CD4-positive, alpha-beta memory T cell (primary cell): ENCODE results near the gene PATJ. TPM values are rescaled to one million over a fixed set of nuclear protein-coding genes. Genes with fewer than 3 reads are reported as not detected.
"Not testable (repeated sequence)": the region's sequence is repeated elsewhere in the genome, so short reads cannot be mapped to it uniquely, and the experiment has no call there.

Experiments
- CTCF ChIA-PET: fragments of 350-600 bp; sonication (Branson Sonifier 250); formaldehyde crosslinking; loops from one replicate; lab custom pipeline; 2021; ENCODE audit warnings: inconsistent platforms; ENCODE audit not compliant: partially characterized antibody; lab: Charles Lee
- POLR2A ChIA-PET: fragments of 350-600 bp; sonication (Branson Sonifier 250); formaldehyde crosslinking; loops from one replicate; lab custom pipeline; 2021; ENCODE audit not compliant: partially characterized antibody; lab: Charles Lee
- DNase-seq, 5 donors: peaks; one replicate each; pipeline versions ENCODE4 v3.0.0 to v3.0.0-alpha.2; 2020 to 2022; ENCODE audit warnings: mixed read lengths in 1 of 5
- H3K27ac ChIP-seq: one replicate; pipeline ENCODE4 v1.7.0; 2013; ENCODE audit warnings: low read depth, low read length
- H3K27me3 ChIP-seq: 2 replicates; pipeline ENCODE4 v1.7.0; 2013; ENCODE audit warnings: mild to moderate bottlenecking, low read length, moderate library complexity; ENCODE audit not compliant: insufficient read depth
- H3K36me3 ChIP-seq: 2 replicates; pipeline ENCODE4 v1.7.0; 2013; ENCODE audit warnings: mild to moderate bottlenecking, low read length, moderate library complexity; ENCODE audit not compliant: insufficient read depth
- H3K4me1 ChIP-seq: 2 replicates; pipeline ENCODE4 v1.7.0; 2013; ENCODE audit warnings: mild to moderate bottlenecking, low read length, moderate library complexity; ENCODE audit not compliant: insufficient read depth
- H3K4me3 ChIP-seq, 2 donors: one replicate each; pipeline ENCODE4 v1.7.0; 2013; ENCODE audit warnings: low read length in 2 of 2, mild to moderate bottlenecking in 1 of 2
- H3K9me3 ChIP-seq, 2 donors: one replicate each; pipeline ENCODE4 v1.7.0; 2013; ENCODE audit warnings: low read length in 2 of 2, control low read depth in 1 of 2; ENCODE audit not compliant: control insufficient read depth in 1 of 2
- H3K27ac Mint-ChIP-seq, 7 donors: one replicate each; pipeline ENCODE4 v1.8.0; 2020 to 2021; ENCODE audit warnings: mixed read lengths in 7 of 7, mild to moderate bottlenecking in 6 of 7, inconsistent platforms in 3 of 7, moderate library complexity in 3 of 7
- H3K27me3 Mint-ChIP-seq, 2 donors: one replicate each; pipeline ENCODE4 v1.8.0; 2020 to 2021; ENCODE audit warnings: mixed read lengths in 2 of 2
- H3K36me3 Mint-ChIP-seq, 2 donors: one replicate each; pipeline ENCODE4 v1.8.0; 2020 to 2021; ENCODE audit warnings: mixed read lengths in 2 of 2, inconsistent platforms in 1 of 2, mild to moderate bottlenecking in 1 of 2
- H3K4me1 Mint-ChIP-seq, 4 donors: one replicate each; pipeline ENCODE4 v1.8.0; 2020 to 2021; ENCODE audit warnings: mixed read lengths in 4 of 4, mild to moderate bottlenecking in 1 of 4
- H3K4me3 Mint-ChIP-seq, 8 donors: one replicate each; pipeline ENCODE4 v1.8.0; 2020 to 2021; ENCODE audit warnings: mixed read lengths in 8 of 8, mild to moderate bottlenecking in 7 of 8, moderate library complexity in 6 of 8, inconsistent platforms in 3 of 8
- H3K9me3 Mint-ChIP-seq, 8 donors: one replicate each; pipeline ENCODE4 v1.8.0; 2020 to 2021; ENCODE audit warnings: mixed read lengths in 8 of 8, mild to moderate bottlenecking in 5 of 8, inconsistent platforms in 3 of 8, moderate library complexity in 1 of 8
- intact Hi-C: fragments of 100-400 bp; cut with micrococcal nuclease; formaldehyde crosslinking; loops from one replicate; pipeline ENCODE4 v1.15.1; 2023
- polyA plus RNA-seq, 2 donors: library from polyadenylated mRNA; unstranded; fragments of 300-500 nt; fragmentation: Illumina TruSeq; gene quantifications; one replicate each; pipeline ENCODE4 v1.2.3, GENCODE V29; 2021
- total RNA-seq, 2 experiments: library from RNA; stranded (reverse); gene quantifications; one replicate each; pipeline ENCODE4 v1.2.3, GENCODE V29; 2021

Gene PATJ
- total and polyA plus RNA-seq, 4 experiments from 2014 or later: 10.1 to 49.0 (median 38.0) TPM

- CTCF ChIA-PET: interaction anchor here (1.0 to 1.9 kb wide), 3 partner anchors 8 to 117 kb away, joined by 4 to 6 read pairs (median 4); no protein-coding TSS in a partner anchor
Measured at GRCh38 chr1:61842863-61843514, 100.7 kb downstream of the PATJ start.

GRCh38 chr1:61844006-61844405 is 101.7 kb downstream of the PATJ start:
- H3K36me3 ChIP-seq: peaks cover 6% of the 10 kb centered on the region
- H3K9me3 ChIP-seq: no peaks in the 10 kb centered on the region
- H3K27me3 Mint-ChIP-seq: no peaks in the 10 kb centered on the region
- H3K27ac ChIP-seq: no peak overlapping the region
- no peak overlapping the region for H3K27ac Mint-ChIP-seq
- H3K4me1 ChIP-seq: no peaks in the 10 kb centered on the region
- intact Hi-C loops: no loop called here
- H3K9me3 Mint-ChIP-seq: no peaks in the 10 kb centered on the region
- DNase-seq: no peak
- peaks cover 0 to 8% of the 10 kb centered on the region in 2 donors for H3K36me3 Mint-ChIP-seq
- CTCF ChIA-PET: interaction anchor here (0.8 to 1.9 kb wide), 2 partner anchors 9 to 118 kb away, joined by 3 to 4 read pairs; no protein-coding TSS in a partner anchor
- H3K4me3 ChIP-seq: no peak overlapping the region
- H3K27me3 ChIP-seq: no peaks in the 10 kb centered on the region
- no peak overlapping the region for H3K4me3 Mint-ChIP-seq
- peaks cover 0 to 4% (median 3%) of the 10 kb centered on the region in 4 donors for H3K4me1 Mint-ChIP-seq
- POLR2A ChIA-PET: no interaction called here

More at GRCh38 chr1:61842863-61843514, 100.7 kb downstream of the PATJ start:
- no peaks in the 10 kb centered on the region for H3K9me3 ChIP-seq
- peaks cover 0 to 5% (median 4%) of the 10 kb centered on the region in 4 donors for H3K4me1 Mint-ChIP-seq
- DNase-seq: no peak
- intact Hi-C loops: no loop called here
- no peak overlapping the region for H3K4me3 ChIP-seq
- H3K4me3 Mint-ChIP-seq: no peak overlapping the region
- H3K9me3 Mint-ChIP-seq: no peaks in the 10 kb centered on the region
- peaks cover 6% of the 10 kb centered on the region for H3K36me3 ChIP-seq
- H3K4me1 ChIP-seq: no peaks in the 10 kb centered on the region
- peak overlapping the region in 3 of 7 donors; percentile 9 to 80 (median 51) for H3K27ac Mint-ChIP-seq
- no peaks in the 10 kb centered on the region for H3K27me3 ChIP-seq
- peaks cover 5 to 11% of the 10 kb centered on the region in 2 donors for H3K36me3 Mint-ChIP-seq
- H3K27me3 Mint-ChIP-seq: no peaks in the 10 kb centered on the region
- POLR2A ChIA-PET: no interaction called here
- no peak overlapping the region for H3K27ac ChIP-seq

DNA sequence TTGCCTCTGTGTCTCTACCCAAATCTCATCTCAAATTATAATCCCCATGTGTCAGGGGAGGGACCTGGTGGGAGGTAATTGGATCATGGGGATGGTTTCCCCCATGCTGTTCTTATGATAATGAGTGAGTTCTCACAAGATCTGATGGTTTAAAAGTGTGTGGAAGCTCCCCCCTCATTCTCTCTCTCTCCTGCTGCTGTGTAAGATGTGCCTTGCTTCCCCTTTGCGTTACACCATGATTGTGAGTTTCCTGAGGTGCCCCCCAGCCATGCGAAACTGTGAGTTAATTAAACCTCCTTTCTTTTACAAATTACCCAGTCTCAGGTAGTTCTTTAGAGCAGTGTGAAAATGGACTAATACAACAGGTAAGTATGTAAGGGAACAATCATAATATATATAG is 102.4 kb downstream of the PATJ start:
- H3K4me3 ChIP-seq, intact Hi-C loops, H3K27ac ChIP-seq, H3K4me3 Mint-ChIP-seq, H3K9me3 ChIP-seq, POLR2A ChIA-PET, H3K9me3 Mint-ChIP-seq, H3K27ac Mint-ChIP-seq, H3K27me3 ChIP-seq, H3K4me1 Mint-ChIP-seq, H3K4me1 ChIP-seq, H3K27me3 Mint-ChIP-seq, H3K36me3 ChIP-seq, H3K36me3 Mint-ChIP-seq: not testable (repeated sequence)
- CTCF ChIA-PET: interaction anchor here (0.8 kb wide), 1 partner anchor 8 kb away, joined by 3 read pairs; no protein-coding TSS in a partner anchor
- DNase-seq: peak in 1 of 5 donors; percentile 19

- H3K27me3 ChIP-seq: no peaks in the 10 kb centered on the region
- H3K36me3 ChIP-seq: peaks cover 5% of the 10 kb centered on the region
- peak overlapping the region in 3 of 7 donors; percentile 2 to 10 (median 3) for H3K27ac Mint-ChIP-seq
- no peak overlapping the region for H3K4me3 Mint-ChIP-seq
- H3K4me1 Mint-ChIP-seq: peaks cover 0 to 2% (median under 1%) of the 10 kb centered on the region in 4 donors
- ChIA-PET CTCF (interaction anchor here (0.6 to 8.3 kb wide), 22 partner anchors 9 to 1875 kb away, joined by 3 to 41 read pairs (median 4); no protein-coding TSS in a partner anchor), POLR2A (no interaction called here)
- H3K9me3 ChIP-seq: no peaks in the 10 kb centered on the region
- no peak overlapping the region for H3K4me3 ChIP-seq
- H3K9me3 Mint-ChIP-seq: no peaks in the 10 kb centered on the region
- intact Hi-C loops: loop anchor here (5.0 to 10.0 kb wide), 3 partner anchors 126 to 1004 kb away; partner anchors contain the start of gene TM2D1
- no peak overlapping the region for H3K27ac ChIP-seq
- peaks cover 11 to 14% of the 10 kb centered on the region in 2 donors for H3K36me3 Mint-ChIP-seq
- no peak for DNase-seq
- H3K4me1 ChIP-seq: no peaks in the 10 kb centered on the region
- no peaks in the 10 kb centered on the region for H3K27me3 Mint-ChIP-seq
Measured at GRCh38 chr1:61851235-61851634, 109.0 kb downstream of the PATJ start.

DNA sequence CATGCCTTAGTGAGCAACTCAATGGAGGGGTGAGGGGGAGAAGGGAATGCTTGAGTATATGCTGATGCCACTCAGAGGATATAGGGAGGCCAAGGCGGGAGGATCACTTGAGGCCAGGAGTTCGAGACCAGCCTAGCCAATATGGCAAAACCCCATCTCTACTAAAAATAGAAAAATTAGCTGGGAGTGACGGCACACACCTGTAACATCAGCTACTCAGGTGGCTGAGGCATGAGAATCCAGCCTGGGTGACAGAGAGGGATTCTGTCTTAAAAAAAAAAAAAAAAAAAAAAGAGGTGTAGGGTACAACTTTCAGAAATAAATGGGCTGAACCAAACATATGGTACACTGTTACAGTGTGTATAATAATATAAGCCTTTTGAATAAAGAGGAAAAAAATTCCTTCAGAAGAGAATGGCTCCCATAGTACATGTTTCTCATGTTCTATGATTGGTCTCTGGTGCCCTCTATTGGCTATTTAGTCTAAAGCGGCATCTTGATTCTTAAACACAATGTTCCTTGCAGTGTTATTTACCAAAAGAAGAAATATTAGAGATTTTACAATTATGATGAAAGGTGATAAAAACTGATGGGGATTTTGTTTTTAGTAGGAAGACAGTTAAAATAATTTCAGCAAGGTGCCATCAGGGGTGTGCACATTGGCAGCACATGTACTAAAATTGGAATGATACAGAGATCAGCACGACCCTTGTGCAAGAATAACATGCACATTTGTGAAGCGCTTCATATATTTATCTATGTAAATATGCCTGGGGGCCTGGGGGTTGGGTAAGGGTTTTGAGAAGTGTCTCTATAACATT is 109.8 kb downstream of the PATJ start:
- no peak overlapping the region for H3K4me3 Mint-ChIP-seq
- H3K36me3 ChIP-seq: peaks cover 8% of the 10 kb centered on the region
- no peaks in the 10 kb centered on the region for H3K4me1 ChIP-seq
- H3K27me3 Mint-ChIP-seq: no peaks in the 10 kb centered on the region
- H3K9me3 Mint-ChIP-seq: no peaks in the 10 kb centered on the region
- POLR2A ChIA-PET: no interaction called here
- H3K27ac Mint-ChIP-seq: no peak overlapping the region
- CTCF ChIA-PET: interaction anchor here (0.6 to 8.3 kb wide), 23 partner anchors 8 to 1875 kb away, joined by 3 to 41 read pairs (median 4); no protein-coding TSS in a partner anchor
- H3K4me3 ChIP-seq: no peak overlapping the region
- H3K9me3 ChIP-seq: no peaks in the 10 kb centered on the region
- H3K27ac ChIP-seq: no peak overlapping the region
- no peaks in the 10 kb centered on the region for H3K27me3 ChIP-seq
- intact Hi-C loops: loop anchor here (1.0 to 10.0 kb wide), 7 partner anchors 127 to 1005 kb away; partner anchors contain the start of gene TM2D1
- H3K4me1 Mint-ChIP-seq: peaks cover 0 to 2% (median under 1%) of the 10 kb centered on the region in 4 donors
- DNase-seq: peak; percentile 17 to 61 (median 48)
- H3K36me3 Mint-ChIP-seq: peaks cover 12 to 16% of the 10 kb centered on the region in 2 donors

DNA sequence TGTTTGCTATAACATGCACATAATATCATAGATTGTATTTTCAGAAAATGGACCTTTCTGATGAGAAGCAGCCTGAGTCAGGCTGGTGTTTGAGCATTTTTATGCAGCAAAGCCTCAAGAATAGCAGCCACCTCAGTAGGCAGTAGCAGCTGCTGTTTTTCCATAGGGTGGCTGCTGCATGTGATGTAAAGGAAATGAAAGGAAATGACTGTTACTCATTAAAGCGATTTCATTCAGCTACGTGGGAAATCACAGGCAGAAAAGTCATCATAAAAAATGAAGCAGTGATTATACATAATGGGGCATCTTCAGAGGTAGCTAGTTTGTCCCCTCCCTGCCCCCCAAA is 110.4 kb downstream of the PATJ start:
- peaks cover 0 to 2% (median under 1%) of the 10 kb centered on the region in 4 donors for H3K4me1 Mint-ChIP-seq
- POLR2A ChIA-PET: no interaction called here
- no peak for DNase-seq
- CTCF ChIA-PET: interaction anchor here (0.8 to 8.3 kb wide), 13 partner anchors 8 to 802 kb away, joined by 3 to 41 read pairs (median 6); no protein-coding TSS in a partner anchor
- H3K9me3 Mint-ChIP-seq: no peaks in the 10 kb centered on the region
- intact Hi-C loops: loop anchor here (1.0 to 10.0 kb wide), 7 partner anchors 128 to 1005 kb away; partner anchors contain the start of gene TM2D1
- no peaks in the 10 kb centered on the region for H3K4me1 ChIP-seq
- no peak overlapping the region for H3K4me3 ChIP-seq
- H3K36me3 Mint-ChIP-seq: peaks cover 14 to 22% of the 10 kb centered on the region in 2 donors
- H3K27me3 ChIP-seq: no peaks in the 10 kb centered on the region
- no peaks in the 10 kb centered on the region for H3K27me3 Mint-ChIP-seq
- H3K27ac ChIP-seq: no peak overlapping the region
- H3K27ac Mint-ChIP-seq: no peak overlapping the region
- peaks cover 11% of the 10 kb centered on the region for H3K36me3 ChIP-seq
- H3K9me3 ChIP-seq: no peaks in the 10 kb centered on the region
- no peak overlapping the region for H3K4me3 Mint-ChIP-seq
